Esophagus squamous epithelium (tissue), 4 donors: Measurements from ENCODE around the gene CDC14B.

Experiments used
- CTCF ChIP-seq, 6 experiments: fragments of 450-650 bp in 4 of 6; fragments of 200-600 bp in 2 of 6; sonication (generic) in 2 of 6; IDR thresholded peaks; one replicate each; pipeline ENCODE4 v1.5.1; 2016 to 2019; ENCODE audit warnings: antibody characterized with exemption in 6 of 6, mild to moderate bottlenecking in 4 of 6, moderate library complexity in 4 of 6
- POLR2A ChIP-seq, 4 donors: fragments of 450-650 bp; IDR thresholded peaks; one replicate each; pipeline ENCODE4 v1.6.1; 2017; ENCODE audit warnings: antibody characterized with exemption in 4 of 4, mild to moderate bottlenecking in 4 of 4, moderate library complexity in 3 of 4

- no peak for TF ChIP-seq CTCF (IDR thresholded peaks at IDR 0.05)
- TF ChIP-seq POLR2A (IDR thresholded peaks at IDR 0.05): no peak
Observed at GRCh38 chr9:96603305-96604003, 16.2 kb downstream of the CDC14B start.
